Liver (tissue), 3 donors: ENCODE measurements around the gene ATP11A.

Experiments
- NR2F2 ChIP-seq: IDR thresholded peaks from 2 replicates; pipeline ENCODE4 v1.6.1; 2016; ENCODE audit warnings: antibody characterized with exemption
- YY1 ChIP-seq: IDR thresholded peaks from 2 replicates; pipeline ENCODE4 v1.6.1; 2016; ENCODE audit warnings: antibody characterized with exemption, mild to moderate bottlenecking
- TF ChIP-seq, protein P1 (sequence below): fragments of 150-350 bp; IDR thresholded peaks from 2 replicates; pipeline ENCODE4 v1.5.1; 2017; ENCODE audit warnings: improper control_type of control experiment, low read depth, low read length; ENCODE audit not compliant: missing input control
- donor health status: healthy.
- donor health status: healthy.

DNA sequence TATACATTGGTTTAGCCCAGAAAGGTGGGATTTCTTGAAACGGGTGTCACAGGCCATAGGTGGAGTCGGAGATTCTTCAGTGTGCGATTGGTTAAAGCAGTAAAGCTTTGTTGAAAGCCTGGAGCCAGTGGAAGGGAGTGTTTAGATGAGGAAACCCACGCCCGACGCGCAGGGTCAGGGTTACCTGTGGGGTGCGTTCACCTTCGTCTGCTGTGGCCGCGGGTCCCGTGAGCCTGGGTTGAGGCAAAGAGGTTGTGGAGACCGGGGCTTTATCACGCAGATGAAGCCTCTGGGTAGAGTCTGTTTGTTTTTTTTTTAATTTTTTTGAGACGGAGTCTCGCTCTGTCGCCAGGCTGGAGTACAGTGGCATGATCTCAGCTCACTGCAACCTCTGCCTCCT is 30.4 kb downstream of the ATP11A start:
- TF ChIP-seq, protein P1, sequence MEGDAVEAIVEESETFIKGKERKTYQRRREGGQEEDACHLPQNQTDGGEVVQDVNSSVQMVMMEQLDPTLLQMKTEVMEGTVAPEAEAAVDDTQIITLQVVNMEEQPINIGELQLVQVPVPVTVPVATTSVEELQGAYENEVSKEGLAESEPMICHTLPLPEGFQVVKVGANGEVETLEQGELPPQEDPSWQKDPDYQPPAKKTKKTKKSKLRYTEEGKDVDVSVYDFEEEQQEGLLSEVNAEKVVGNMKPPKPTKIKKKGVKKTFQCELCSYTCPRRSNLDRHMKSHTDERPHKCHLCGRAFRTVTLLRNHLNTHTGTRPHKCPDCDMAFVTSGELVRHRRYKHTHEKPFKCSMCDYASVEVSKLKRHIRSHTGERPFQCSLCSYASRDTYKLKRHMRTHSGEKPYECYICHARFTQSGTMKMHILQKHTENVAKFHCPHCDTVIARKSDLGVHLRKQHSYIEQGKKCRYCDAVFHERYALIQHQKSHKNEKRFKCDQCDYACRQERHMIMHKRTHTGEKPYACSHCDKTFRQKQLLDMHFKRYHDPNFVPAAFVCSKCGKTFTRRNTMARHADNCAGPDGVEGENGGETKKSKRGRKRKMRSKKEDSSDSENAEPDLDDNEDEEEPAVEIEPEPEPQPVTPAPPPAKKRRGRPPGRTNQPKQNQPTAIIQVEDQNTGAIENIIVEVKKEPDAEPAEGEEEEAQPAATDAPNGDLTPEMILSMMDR: no peak
- no peak for TF ChIP-seq NR2F2
- TF ChIP-seq YY1: no peak
